Fibroblast of lung (primary cell): Measurements from ENCODE around the gene ATG4D.

ENCODE experiments used
- CTCF ChIP-seq, 2 donors: IDR thresholded peaks in 1 of 2; conservative IDR thresholded peaks in 1 of 2; 1 replicate in 1 of 2; 2 replicates in 1 of 2; pipeline ENCODE4 v1.5.1; 2011 to 2012; ENCODE audit warnings: low read length in 2 of 2, control low read depth in 1 of 2, inconsistent platforms in 1 of 2, low read depth in 1 of 2, mild to moderate bottlenecking in 1 of 2
- EZH2 ChIP-seq: IDR thresholded peaks from 2 replicates; pipeline ENCODE4 v1.5.1; 2012; ENCODE audit warnings: low read length, control low read depth, mild to moderate bottlenecking; ENCODE audit errors: missing control alignments

DNA sequence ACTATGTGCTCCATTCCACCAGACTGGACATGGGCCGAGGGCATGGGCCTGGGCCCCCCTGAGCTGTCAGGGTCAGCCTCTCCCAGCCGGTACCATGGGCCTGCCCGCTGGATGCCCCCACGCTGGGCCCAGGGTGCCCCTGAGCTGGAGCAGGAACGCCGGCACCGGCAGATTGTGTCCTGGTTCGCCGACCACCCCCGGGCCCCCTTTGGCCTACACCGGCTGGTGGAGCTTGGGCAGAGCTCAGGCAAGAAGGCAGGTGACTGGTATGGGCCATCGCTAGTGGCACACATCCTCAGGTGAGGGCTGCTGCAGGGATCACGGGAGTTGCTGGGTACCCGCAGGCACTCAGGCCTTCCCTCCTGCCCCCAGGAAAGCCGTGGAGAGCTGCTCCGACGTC lies 3.1 kb downstream of the ATG4D start:
- TF ChIP-seq CTCF (conservative IDR thresholded peaks at IDR 0.05 in 1 of 2, IDR thresholded peaks at IDR 0.05 in 1 of 2; ENCODE audit: low read depth in 1 of 2, low read length in 2 of 2) (no peak), EZH2 (no peak)
